ENCODE measurements around the gene ARHGDIG. TPM values are rescaled to one million over a fixed set of nuclear protein-coding genes. Genes with fewer than 3 reads are reported as not detected.

Gene ARHGDIG
- total and polyA plus RNA-seq, 12 donors, result 0.23 to 3.5 (median 0.88) TPM; not detected in 3

GRCh38 chr16:314351-314750 lies 34.0 kb downstream of the ARHGDIG start:
- Histone ChIP-seq H3K27ac (no peak overlapping the region), H3K27me3 (no peaks in the 10 kb centered on the region), H3K36me3 (replicated peaks in 1 of 2) (peaks cover 0 to 27% of the 10 kb centered on the region in 2 donors), H3K9me3 (replicated peaks in 1 of 3) (no peaks in the 10 kb centered on the region), H3K4me3 (no peak overlapping the region), H3K4me1 (replicated peaks in 1 of 2) (no peaks in the 10 kb centered on the region)
- intact Hi-C loops (cut with DNase I), result no loop called here
- WGBS, 4 donors, result 87 to 95% (median 90%) methylated on average over 9 to 16 of the region's 16 CpGs
- DNase-seq, result no peak
- TF ChIP-seq CTCF (IDR thresholded peaks at IDR 0.05) (no peak), POLR2A (IDR thresholded peaks at IDR 0.05) (no peak)

GRCh38 chr16:314795-315299 lies 34.5 kb downstream of the ARHGDIG start:
- H3K27me3 ChIP-seq, result no peaks in the 10 kb centered on the region
- H3K4me3 ChIP-seq, result no peak overlapping the region
- intact Hi-C loops (cut with DNase I), result no loop called here
- H3K9me3 ChIP-seq (replicated peaks in 1 of 3), result no peaks in the 10 kb centered on the region
- no peak overlapping the region for H3K27ac ChIP-seq
- no peaks in the 10 kb centered on the region for H3K4me1 ChIP-seq (replicated peaks in 1 of 2)
- no peak for DNase-seq
- peaks cover 0 to 27% of the 10 kb centered on the region in 2 donors for H3K36me3 ChIP-seq (replicated peaks in 1 of 2)
- TF ChIP-seq POLR2A (IDR thresholded peaks at IDR 0.05) (no peak), CTCF (IDR thresholded peaks at IDR 0.05) (no peak)
- 82 to 85% (median 83%) methylated on average over 12 to 14 of the region's 14 CpGs for WGBS, 4 donors

GRCh38 chr16:316741-317464 lies 36.5 kb downstream of the ARHGDIG start:
- Histone ChIP-seq H3K4me1 (replicated peaks in 1 of 2) (no peaks in the 10 kb centered on the region), H3K4me3 (no peak overlapping the region), H3K36me3 (replicated peaks in 1 of 2) (peaks cover 0 to 24% of the 10 kb centered on the region in 2 donors), H3K9me3 (replicated peaks in 1 of 3) (no peaks in the 10 kb centered on the region), H3K27ac (no peak overlapping the region), H3K27me3 (no peaks in the 10 kb centered on the region)
- no peak for TF ChIP-seq POLR2A (IDR thresholded peaks at IDR 0.05)
- TF ChIP-seq CTCF (IDR thresholded peaks at IDR 0.05), result no peak
- intact Hi-C loops (cut with DNase I), result no loop called here
- WGBS, 4 donors, result 89 to 92% (median 91%) methylated on average over 6 to 19 of the region's 19 CpGs
- no peak for DNase-seq

GRCh38 chr16:317583-317982 lies 37.2 kb downstream of the ARHGDIG start:
- intact Hi-C loops (cut with DNase I), result no loop called here
- TF ChIP-seq CTCF (IDR thresholded peaks at IDR 0.05) (no peak), POLR2A (IDR thresholded peaks at IDR 0.05) (no peak)
- Histone ChIP-seq H3K4me3 (no peak overlapping the region), H3K4me1 (replicated peaks in 1 of 2) (no peaks in the 10 kb centered on the region), H3K27me3 (no peaks in the 10 kb centered on the region), H3K9me3 (replicated peaks in 1 of 3) (no peaks in the 10 kb centered on the region), H3K27ac (no peak overlapping the region), H3K36me3 (replicated peaks in 1 of 2) (peaks cover 0 to 19% of the 10 kb centered on the region in 2 donors)
- 88 to 100% (median 94%) methylated on average over 4 to 5 of the region's 5 CpGs for WGBS, 4 donors
- DNase-seq, result no peak
